GM18499 (cell line): ENCODE measurements around the gene EVX2.

Source experiments
- ATAC-seq: cut with Tn5 transposase; IDR thresholded peaks from one replicate; pipeline ENCODE4 v1.9.1; 2021; ENCODE audit warnings: moderate number of reproducible peaks; ENCODE audit not compliant: insufficient read depth, unreplicated experiment

The EVX2 gene

DNA sequence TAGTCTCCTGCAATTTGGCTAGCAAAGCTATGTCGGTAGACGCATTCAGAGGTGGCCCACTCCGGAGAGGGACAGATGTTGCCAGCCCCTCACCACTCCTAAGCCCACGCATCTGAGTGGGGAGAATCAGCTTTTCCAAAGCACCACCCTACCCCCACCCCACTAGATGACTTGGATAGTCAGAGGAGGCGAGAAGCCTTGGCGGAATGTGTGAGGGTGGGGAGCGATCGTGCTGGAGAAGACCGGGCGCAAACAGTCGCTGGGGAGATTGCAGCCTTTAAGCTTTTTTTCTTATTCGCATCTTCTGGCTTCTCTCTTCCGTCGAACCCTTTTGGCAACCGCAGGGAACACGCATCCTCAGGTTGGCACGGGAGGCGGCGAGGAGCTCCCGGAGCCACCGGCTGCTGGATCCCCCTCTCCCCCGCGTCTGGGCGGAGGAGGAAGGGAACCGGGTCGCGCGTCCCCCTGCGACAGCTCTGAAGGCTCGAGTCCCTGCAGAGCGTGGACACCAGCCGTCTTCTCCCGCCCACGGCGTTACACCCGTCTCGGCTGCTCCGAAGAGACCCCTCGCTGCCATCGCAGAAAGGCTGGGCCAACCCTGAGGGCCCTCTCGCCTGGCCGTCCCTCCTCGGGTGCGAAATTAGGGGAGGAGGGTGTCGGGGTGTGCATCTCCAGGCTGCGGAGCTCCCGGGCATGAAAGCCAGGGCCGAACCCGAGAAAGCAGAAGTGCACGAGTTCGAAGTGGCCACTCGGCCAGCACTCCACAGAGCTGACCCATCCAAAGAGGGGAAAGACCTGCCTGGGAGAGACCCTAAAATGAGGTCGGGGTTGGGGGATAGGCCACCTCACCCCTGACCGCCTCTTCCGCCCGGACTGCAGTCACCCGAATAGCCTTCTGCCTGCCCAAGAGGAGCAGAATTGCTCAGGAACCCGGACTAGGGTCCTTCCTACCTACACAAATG, 12.2 kb downstream of the EVX2 start:
- no peak for ATAC-seq

DNA sequence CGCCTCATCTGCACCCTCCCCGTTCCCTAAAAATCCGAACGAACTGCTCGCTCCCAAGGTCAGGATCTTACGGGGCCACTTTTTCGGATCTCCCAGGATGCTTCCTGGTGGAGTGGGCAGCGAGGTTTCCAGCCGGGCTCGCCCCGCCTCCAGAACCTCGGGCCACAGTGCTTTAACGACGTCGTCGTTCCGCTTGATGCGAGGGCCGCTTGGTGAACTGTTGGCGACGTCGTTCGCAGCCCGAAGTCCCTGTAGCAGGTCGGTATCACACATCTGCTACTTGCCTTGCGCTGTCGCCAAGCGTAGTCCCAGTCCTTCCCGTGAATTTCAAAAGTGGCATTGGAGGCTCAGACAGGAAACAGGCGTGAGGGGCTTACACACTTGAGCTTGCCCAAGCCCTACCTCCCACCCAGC, 15.3 kb downstream of the EVX2 start:
- ATAC-seq = no peak

DNA sequence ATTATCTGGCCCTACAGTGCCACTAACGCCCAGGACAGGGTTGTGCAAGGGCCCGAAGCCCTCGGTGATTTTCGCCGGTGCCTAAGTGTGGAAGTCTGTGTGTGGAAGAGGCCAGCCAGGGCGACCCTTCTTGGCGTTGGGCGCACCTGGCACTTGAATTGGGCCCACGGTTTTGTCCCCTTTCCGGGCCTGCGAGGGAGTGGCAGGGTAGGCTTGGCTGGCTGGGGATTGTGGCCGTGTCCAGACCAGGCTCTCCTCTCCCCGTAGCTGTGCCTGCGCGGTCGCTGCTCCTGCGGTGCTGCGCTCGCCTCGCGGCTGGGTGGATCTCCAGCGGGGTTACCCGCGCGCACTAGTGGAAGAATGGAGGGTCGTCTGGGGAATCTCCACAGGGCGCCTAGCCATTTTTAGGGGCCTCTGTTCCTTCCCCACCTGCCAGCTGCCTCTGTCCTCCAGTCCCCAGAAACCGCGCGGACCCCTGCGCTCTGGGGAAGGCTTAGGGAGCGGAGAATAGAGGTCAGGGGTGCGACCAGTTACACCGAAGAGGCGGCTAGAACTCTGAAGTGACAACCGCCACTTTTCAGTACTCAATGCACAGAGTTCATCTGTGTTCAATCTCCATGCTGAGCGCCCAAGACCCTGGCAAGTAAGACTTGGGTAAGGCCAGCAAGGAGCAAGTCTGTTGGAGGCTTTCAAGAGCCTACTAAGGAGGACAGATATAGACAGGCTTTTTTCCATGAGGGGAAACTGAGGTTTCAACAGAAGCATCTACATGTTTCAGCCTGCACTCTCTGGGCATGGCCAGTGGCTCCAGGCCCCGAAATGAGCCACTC, 16.0 kb downstream of the EVX2 start:
- no peak for ATAC-seq

DNA sequence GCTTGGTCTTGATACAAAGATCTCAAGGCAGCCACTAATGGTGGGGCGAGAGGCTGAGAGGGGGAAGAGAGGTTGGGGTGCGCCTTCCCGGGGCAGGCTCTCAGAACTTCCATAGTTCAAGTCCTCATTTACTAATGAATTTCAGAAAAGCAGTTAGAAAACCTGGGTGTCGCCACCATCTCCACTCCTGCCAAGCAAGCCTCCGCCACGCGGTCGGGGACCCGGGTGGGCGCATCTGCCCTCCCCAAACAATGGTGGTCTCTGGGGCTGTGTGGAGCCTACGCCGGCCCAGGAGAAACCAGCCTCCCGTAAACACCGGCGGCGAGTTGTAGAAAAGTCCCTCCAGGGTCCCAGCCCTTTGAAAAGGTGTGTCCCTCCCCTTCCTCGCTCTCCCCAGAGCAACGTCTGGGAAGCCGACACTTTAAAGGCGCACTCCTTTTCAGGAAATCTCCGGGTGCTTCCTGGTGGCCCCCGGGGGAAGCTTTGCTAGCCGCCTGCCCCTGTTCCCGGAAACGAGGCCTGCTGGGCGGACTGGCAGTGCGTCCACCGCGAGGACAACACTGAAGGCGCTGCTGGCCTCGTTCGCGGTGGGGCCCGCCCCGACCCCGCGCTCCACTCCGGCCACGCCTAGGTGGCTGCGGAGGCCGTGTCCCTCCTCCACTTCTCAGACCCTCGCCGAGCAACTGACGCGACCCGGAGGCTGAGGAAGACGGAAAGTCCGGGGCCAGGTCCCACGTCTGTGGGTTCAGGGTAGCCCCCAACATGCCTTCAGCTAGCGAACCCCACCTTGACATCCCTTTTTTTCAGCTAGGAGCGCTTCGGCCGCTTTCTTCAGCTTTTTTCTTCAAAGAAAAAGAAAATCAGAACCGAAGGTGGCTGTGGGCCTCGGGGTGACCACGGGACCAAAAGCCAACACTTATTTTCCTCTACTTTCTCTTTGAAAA, 16.8 kb downstream of the EVX2 start:
- no peak for ATAC-seq

DNA sequence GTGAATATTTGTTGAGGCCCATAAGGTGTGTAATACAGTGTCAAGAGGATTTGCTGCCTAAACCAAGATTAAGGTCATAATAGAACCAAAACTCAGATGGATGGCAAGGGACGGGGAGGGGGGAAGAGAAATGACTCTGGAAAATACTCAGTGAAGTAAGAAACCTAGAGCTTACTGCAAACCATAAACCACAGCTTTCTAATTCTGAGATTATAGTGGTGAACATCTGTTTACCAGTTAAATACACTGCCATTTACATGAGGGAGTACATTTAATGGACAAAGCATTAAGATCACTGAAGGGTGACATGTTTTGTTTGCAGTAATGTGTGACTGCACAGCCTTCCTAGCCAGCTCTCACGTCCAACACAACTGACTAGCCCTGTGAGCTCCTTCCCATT, 19.8 kb downstream of the EVX2 start:
- peak; percentile 62 for ATAC-seq

DNA sequence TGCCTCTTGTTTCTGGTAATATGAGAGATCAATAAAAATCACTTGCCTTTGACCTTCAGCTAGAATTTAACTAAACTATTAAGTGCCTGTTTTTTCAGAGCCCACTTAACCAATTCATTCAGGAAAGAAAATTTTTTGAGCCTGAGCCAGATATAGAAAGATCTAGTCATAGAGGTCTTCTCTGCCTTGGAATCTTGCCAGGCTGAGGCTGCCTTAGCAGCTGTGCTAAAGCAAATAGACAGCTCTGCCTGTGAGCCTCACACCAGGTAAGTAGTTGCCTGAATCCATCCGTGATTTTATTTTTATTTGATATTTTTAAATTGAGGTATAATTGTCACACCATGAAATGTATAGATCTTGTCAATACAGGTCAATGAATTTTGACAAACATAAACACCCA, 27.4 kb downstream of the EVX2 start:
- ATAC-seq = no peak

DNA sequence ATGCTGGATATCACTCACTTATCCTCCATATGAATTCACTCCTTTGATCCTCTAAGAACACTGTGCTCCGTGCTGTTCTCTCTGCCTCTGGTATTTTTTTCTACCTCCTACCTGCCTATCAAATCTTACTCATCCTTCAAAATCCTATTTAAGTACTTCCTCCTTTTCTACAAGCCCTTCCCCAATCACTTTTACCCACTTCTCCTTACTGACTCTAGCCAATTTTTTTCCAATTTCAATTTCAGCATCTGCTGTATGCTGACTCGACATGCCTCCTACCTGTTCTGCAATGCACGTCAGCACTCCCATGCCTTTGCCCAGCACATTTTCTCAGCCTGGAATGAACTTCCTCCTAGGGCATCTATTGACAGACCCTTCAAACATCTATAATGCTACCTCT, 44.4 kb downstream of the EVX2 start:
- ATAC-seq = no peak

DNA sequence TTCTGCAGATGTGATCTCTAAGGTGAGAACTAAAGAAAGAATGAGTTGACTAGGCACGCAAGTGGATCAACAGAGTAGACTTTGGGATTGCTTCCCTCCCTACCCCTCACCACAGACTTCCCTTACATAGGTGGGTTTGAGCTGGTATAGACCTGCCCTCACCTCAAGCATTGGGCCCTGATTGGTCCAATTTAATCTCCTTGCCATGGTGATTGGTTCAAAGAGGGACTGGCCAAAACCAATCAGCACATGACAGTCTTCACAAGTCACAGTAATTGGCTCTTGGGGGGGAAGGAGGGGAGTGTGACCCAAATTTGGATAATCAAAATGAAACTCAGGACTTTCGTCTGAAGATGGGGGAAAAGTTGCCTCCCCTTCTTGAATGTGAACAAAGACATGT, 45.1 kb downstream of the EVX2 start:
- ATAC-seq = no peak

DNA sequence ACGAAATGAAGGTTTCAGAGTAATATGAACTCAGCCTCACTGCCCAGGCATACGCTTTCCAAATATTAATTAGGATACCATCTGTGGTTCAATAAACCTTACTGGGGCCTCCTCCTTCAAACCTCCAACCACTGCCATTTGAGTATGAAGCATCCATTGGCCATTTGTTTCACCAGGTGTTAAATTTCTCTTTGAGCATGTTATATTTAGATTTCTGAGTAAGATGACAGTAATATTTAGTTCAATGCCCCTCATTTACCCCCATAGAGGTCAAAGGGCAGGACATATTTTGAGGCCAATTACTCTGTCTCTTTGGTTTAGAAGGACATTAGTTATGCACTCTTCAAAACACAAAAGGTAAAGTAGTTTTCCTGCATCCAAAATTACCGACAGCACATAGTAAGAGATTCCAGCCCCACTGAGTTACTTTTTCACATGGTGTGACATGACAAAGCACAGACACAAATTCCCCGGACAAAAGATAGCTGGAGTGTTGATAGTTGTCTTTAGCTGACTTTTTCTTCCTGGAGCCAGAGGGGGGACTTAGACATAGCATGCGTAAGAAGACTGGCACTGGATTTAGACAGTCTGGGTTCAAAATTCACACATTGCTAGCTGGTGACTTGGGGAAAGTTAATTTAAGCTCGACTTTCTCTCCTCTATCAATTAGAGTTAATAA, 48.6 kb downstream of the EVX2 start:
- no peak for ATAC-seq

DNA sequence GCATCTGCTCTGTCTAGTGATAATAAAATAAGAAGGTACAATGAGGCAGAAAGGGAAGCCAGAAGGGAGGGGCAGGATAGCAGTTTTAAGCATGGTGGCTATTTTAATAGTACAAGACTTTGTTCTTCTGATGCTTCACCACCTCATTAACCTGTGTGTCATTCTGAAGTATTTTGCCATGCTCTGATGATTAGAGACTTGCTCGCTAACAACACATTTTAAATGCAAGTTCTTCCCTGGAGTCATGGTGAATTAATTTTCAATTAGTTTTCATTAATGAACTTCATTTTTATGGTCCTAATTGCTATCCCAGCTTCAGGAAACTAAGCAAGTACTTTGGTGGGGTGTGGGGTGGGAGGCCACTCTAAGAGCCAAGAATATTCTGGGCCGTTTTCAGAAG, 56.0 kb downstream of the EVX2 start:
- ATAC-seq = no peak
